ENCODE data around the gene LRP5.
"Not testable (repeated sequence)": the region's sequence is repeated elsewhere in the genome, so short reads cannot be mapped to it uniquely, and the experiment has no call there.

LRP5 gene

DNA sequence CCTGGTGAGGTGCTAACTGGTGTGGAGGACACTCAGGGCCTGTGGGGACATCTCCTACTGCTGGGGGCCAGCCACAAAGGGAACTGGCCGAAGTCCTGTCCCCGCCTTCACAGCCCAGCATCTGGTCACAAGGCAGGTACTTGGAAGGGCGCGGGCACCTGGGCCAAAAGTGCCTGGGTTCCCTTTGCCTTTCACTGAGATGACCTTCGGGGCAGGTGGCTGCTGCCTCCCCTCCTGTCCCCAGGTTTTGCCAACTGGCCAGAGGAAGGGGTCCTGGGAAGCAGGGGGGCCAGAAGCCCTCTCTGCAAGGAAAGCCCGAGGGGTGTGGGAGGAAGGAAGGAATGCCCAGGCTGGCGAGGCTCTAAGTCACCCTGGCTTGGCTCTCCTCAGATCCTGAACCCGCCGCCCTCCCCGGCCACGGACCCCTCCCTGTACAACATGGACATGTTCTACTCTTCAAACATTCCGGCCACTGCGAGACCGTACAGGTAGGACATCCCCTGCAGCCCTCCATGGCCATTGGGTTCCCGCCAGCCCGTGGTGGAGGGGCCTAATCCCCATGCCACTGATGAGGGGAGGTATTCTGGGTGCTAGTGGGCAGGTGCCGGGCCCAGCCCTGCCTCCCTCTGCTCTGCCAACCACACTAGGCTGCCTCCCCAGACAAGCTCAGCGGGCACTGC is 133.8 kb downstream of the LRP5 start:
- FAIRE-seq, result no peak

- FAIRE-seq, result no peak
These were observed 134.8 kb downstream of the LRP5 start for GRCh38 chr11:68447015-68447801.

GRCh38 chr11:68447914-68448313 is 135.5 kb downstream of the LRP5 start:
- FAIRE-seq, result not testable (repeated sequence)

GRCh38 chr11:68448604-68449011 is 136.2 kb downstream of the LRP5 start:
- no peak for FAIRE-seq

DNA sequence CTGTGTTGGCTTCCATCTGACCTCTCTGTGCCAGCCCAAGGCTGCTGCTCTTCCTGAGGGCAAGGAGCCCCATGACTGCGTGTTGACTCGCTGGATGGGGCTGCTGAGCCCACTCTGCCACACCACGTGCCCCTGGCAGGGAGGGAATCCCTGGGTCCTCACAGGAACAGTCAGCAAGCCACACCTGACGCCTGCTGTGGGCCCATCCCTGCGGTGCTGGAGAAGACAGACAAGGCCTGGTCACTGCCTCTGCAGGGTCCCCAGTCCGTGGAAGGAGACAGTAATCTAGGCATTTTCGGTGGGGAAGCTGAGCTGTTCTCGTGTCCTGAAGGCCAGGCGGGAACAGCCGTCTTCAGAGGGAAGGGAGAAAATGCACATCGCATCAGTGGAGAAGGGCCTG is 137.6 kb downstream of the LRP5 start:
- no peak for FAIRE-seq

DNA sequence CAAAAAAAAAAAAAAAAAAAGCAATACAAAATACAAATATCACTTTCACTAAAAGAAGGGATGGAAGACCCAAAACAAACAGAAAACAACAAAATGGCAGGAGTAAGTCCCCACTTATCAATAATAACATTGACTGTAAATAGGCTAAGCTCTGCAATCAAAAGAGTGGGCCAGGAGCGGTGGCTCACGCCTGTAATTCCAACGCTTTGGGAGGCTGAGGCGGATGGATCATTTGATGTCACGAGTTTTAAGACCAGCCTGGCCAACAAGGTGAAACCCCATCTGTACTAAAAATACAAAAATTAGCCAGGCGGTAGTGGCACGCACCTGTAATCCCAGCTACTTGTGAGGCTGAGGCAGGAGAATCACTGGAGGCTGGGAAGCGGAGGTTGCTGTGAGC is 138.3 kb downstream of the LRP5 start:
- FAIRE-seq, result no peak

DNA sequence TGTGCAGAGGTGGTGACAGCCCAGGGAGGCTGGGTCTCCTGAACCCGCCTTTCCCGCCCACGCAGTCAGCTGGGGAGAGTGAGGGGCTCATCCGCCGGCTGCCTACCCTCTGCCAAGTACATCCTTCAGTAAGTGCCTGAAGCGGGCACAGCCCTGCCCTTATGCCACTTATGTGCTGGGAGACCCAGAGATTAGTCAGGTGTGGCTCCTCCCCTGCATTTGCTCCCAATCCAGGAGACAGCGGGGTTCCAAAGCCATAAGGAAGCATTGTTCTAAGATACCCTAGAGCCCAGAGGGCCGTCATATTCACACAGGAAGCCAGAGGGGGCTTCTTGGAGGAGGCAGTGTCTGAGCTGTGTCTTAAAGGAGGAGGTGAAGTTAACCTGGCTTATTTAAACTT is 142.4 kb downstream of the LRP5 start:
- no peak for FAIRE-seq

DNA sequence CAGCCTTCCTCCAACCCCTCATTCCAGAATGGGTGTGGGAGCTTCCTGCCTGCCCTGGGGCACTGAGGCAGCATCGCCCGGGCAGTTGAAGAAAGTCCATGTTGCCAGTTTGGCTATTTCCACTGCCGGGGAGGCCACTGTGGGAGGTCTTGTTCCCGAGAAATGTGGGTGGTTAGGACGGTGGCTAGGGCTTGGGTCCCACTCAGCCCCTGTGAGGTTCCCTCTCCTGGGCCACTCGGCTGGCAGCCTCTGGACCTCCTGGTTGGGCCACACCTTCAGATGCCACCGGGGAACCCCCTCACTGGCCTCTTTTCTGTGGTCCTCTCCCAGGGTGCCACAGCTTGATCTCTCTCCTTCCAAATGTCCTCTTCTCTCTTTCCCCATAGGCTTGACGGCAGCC is 143.1 kb downstream of the LRP5 start:
- no peak for FAIRE-seq

DNA sequence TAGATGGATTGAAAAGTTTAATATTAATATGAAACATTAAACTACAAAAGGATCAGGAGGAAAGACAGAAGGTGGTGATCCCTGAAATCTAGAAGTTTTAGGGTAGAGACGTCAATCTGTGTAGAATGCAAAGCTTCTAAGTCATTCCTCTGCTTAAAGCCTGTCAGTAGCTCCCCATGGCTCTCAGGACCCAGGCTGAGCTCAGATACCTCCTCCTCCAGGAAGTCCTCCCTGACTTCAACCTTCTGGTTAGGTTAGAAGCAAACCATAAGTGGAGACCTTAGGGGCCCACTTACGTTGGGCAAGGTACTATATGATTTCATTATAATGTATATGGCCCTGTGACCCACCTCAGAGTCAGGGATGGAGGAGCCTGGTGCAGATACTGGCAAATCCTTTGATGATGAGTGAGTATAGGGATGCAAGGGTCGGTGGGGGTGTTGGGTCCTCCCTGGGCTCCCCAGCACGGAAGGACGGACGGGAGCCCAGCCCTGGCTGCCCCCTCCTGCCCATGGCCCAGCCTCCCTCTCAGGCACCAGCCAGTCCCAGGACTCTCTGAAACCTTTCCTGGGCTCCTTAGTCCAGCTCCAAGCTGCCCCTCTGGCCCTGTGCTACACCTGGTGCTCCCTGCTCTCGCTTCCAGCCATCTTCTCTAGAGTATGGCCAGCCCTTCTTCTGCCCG is 145.0 kb downstream of the LRP5 start:
- no peak for FAIRE-seq

DNA sequence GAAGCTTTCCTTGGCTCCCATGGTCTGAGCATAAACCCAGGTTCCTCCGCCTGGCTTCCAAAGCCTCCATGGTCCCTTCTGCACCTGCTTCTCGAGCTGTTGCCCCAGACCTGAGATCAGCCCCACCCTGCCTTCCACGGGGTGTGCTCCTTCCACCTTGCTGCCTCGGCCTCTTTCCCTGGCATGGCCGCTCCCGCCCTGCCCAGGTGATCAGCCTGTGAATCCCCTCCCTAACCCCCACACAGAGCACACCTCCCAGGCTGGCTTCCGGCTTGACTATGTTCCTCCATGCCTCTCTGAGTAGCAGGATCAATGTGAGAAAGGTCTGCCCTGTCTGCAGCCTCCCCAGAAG is 145.5 kb downstream of the LRP5 start:
- FAIRE-seq, result no peak

DNA sequence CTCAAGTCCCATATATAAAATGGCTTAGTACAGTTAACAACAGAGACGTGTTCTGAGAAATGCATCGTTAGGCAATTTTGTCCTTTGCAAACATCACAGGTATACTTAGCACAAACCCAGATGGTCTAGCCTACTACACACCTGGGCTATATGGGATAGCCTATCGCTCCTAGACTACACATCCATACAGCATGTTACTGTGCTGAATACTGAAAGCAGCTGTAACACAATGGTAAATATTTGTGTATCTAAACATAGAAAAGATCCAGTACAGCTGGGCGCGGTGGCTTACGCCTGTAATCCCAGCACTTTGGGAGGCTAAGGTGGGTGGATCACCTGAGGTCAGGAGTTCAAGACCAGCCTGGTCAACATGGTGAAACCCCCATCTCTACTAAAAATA is 145.9 kb downstream of the LRP5 start:
- FAIRE-seq, result not testable (repeated sequence)

DNA sequence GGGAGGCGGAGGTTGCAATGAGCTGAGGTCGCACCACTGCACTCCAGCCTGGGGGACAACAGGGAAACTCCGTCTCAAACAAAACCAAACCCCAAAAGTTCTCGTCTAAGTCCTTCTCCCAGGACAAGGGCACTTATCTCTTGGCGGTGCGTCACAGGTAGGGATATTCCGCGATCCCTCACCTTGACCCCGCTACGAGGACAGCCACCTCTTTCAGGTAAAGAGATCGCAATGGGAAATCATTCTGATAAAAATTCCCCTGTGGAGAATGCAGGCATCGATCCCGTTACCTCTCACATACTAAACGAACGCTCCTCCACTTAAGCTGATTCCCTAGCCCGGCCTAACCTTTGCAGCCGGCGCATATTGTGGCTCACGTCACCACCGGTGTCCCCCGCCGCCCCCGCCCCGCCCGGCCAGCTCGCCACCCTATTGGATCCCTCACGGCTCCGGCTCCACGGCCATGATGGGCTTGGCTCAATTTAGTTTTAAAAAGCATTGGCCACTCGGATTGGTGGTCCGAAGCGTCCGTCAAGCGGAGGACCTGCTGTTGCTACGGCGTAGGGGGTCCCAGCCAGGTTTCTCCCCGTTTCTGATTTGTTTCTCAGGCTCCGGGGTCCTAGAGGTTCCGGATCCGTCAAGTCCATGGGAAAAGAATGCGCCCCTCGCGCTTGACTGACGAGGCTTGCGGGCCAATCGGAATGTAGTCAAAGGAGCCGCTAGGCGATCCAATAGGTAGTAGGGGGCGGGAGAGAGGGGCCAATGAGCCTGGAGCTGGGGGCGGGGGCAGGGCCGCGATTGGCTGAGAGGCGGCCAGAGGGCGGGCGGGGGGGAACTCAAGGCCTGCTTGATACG is 147.7 kb downstream of the LRP5 start:
- FAIRE-seq, result no peak

GRCh38 chr11:68460741-68461574 is 148.6 kb downstream of the LRP5 start, which contains the start of gene PPP6R3:
PPP6R3 (plus strand) TSS chr11:68460752; CDS start chr11:68537665, 76,913 bp downstream.
- FAIRE-seq, result no peak

GRCh38 chr11:68461575-68461917 is 149.2 kb downstream of the LRP5 start:
- FAIRE-seq, result no peak

- no peak for FAIRE-seq
These were observed 151.3 kb downstream of the LRP5 start for GRCh38 chr11:68463714-68464113.

- no peak for FAIRE-seq
These were observed 154.9 kb downstream of the LRP5 start for GRCh38 chr11:68467201-68467834.

DNA sequence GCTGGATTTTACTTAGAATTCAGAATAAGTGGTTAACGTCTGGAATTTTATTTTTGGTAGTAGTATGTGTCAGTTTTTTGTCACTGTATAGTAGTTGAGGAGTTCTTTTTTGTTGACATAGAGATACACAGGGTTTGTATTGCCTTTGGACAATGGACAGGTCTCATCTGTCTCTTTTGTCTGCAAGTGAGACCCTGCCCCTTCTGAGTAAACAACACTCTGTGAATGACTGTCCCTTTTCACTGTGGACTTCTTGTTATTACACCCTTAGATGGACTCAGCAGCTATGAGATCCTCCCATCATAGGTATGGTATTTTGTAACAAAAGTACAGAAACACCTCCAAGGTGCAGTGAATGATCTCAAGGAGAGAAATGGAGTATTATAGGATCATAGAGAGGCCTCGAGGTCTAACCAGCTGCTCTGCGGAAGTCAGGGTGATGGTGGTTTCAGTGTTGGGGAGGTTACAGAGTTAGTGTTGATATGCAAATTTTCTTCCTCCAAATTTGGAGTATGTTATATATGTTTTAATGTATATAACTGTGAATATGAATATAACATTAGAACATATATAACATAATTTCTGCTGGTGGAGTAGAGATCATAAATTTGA is 155.9 kb downstream of the LRP5 start:
- FAIRE-seq, result no peak

GRCh38 chr11:68469122-68469521 is 156.7 kb downstream of the LRP5 start:
- FAIRE-seq, result no peak

GRCh38 chr11:68469642-68470041 is 157.3 kb downstream of the LRP5 start:
- FAIRE-seq, result no peak

DNA sequence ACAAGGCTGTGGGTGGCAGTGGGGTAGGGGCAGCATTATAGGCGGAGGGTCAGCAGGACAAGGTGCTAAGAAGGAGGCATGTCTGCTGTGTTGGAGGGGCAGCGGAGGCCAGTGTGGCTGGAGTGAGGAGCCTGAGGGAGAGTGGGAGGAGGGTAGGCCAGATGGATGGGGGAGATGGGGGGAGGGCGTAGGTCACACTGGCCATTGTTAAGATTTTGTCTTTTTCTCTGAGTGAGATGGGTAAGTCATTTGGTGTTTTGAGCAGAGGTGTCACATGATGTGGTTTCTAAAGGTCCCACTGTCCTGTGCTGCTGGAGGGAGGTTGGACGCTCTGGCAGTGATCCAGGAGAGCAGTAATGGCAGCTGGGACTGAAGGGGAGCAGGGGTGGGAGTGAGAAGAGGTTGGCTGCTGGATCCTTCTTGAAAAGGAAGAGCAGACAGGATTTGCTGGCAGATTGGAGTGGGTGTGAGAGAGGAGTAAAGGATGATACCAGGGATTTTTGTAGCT is 158.0 kb downstream of the LRP5 start:
- FAIRE-seq, result no peak
